GM21786 (cell line): ENCODE results near the gene ETFBKMT.

ENCODE experiments used
- ATAC-seq: cut with Tn5 transposase; IDR thresholded peaks from one replicate; pipeline ENCODE4 v1.9.1; 2021; ENCODE audit not compliant: unreplicated experiment

The ETFBKMT gene, protein sequence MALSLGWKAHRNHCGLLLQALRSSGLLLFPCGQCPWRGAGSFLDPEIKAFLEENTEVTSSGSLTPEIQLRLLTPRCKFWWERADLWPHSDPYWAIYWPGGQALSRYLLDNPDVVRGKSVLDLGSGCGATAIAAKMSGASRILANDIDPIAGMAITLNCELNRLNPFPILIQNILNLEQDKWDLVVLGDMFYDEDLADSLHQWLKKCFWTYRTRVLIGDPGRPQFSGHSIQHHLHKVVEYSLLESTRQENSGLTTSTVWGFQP

DNA sequence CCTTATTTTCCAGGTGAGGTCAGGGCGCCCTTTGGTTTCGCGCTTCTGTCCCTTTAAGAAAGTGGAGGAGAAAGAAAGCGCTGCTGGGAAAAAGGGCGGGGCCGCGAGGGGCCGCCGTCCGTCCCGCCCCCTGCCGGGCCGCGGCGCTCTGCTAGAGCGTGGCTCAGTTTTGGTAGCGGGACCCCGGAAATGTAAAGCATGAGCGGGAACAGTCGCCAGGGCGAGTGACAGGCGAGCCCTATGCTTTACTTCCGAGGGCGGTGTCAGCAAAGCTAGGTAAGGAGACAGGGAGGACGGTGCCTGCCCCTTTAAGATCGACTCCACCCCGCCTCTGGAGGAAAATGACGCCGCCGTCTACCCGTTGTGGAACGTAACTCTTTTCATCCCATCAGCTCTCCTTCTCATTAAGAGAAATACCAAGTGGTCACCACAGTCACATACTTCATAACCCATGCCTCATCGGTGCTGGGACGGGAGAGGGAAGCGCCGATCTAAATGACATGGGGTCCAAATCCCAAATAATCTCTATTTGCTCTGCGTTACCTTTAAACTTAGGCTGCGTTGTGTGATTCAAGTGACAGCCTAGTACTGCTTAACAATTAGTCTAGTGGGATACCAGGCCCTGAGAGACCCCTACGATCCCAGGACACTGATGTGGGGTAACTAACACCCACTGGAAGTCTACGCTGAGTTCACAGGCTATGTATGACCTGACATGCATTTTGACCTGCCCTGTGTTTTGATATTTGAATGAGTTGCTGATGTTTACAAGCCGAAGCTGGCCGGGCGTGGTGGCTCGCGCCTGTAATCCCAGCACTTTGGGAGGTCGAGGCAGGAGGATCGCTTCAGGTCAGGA is at the start of gene ETFBKMT:
Gene ETFBKMT, plus strand, starts transcription at position 602 of the 856 bp plus-strand sequence. CDS start 2,266 bp downstream, outside the sequence.
- peak; percentile 99 for ATAC-seq

DNA sequence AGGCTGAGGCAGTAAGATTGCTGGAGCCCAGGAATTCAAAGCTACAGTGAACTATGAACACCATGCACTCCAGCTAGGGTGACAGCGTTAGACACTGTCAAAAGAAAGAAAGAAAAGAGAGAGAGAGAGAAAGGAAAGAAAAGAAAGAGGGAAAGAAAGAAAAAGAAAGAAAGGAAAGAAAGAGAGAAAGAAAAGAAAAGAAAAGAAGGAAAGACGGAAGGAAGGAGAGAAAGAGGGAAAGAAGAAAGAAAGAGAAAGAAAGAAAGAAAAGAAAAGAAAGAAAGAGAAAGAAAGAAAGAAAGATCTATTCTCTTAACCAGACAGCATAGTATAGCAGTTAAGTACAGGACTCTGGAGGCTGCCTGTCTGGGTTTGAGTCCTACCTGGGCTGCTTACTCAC is 46.7 kb upstream of the ETFBKMT start:
- no peak for ATAC-seq

DNA sequence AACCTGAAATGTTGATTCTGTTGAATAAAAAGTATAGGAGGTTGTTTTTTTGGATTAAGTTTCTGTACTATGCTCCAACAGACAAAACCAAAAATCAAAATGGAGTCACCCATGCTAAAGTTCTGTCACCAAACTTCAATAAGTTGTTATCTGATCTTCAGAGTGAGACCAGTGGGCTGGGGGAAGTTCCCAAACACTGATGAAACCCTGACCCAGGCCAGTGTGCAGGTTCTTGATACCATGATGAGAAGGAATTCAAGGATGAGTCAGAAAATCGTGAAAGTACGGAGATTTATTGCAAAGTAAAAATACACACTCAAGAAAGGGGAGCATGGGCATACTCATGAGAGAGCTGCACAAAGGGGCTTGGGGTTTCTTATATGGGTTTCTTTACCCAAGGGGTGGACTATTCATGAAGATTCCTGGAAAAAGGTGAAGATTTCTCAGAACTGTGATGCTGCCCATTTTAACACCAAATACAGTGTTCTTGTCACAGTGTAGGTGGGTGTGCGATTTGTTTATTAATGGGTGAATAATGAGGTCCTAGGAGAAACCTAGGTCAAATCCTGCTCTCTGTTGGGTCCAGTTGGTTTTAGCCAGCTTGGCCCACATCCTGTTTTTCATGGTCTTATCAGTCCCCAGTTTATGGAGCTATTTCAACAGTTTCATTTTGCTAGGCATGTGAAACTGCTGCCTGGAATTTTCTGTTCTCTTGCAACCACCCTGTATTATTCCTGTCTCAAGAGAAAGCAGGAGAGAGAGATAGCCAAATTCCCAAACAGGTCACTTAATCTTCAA is 41.1 kb upstream of the ETFBKMT start:
- ATAC-seq: no peak

DNA sequence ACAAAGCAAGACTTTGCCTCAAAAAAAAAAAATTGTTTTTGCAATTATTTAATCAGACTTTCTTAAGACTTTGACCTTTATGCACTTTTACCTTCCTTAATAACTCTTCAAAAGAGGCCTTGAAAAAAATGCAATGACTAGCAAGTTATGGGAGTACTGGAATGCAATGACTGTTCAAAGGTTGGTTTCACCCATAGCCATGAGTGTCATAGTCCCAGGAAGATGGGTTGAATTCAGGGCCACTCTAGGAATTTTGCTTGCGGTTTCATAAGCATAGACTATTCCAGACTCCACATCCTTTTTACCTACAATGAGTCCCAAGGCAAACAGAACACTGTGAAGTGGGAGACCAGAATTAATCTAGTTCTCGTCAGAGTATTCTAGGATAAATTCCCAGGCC is 39.2 kb upstream of the ETFBKMT start:
- ATAC-seq: no peak

DNA sequence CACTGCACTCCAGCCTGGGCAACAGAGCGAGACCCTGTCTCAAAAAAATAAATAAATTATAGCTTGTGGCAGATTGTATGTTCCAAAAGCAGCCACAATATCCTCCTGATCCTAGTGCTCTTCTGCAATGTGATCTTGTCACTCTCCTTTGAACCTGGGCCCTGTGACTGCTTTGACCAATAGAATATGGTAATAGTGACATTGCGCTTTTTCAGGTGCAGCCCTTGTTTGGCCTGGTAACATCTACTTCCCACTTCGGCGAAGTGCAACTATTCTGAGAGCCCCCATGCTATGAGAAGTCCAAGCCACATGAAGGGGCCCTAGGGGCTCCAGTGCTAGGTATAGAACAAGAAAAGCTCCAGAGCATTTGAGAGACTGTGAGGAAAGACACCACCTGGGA is 37.5 kb upstream of the ETFBKMT start:
- ATAC-seq: no peak

DNA sequence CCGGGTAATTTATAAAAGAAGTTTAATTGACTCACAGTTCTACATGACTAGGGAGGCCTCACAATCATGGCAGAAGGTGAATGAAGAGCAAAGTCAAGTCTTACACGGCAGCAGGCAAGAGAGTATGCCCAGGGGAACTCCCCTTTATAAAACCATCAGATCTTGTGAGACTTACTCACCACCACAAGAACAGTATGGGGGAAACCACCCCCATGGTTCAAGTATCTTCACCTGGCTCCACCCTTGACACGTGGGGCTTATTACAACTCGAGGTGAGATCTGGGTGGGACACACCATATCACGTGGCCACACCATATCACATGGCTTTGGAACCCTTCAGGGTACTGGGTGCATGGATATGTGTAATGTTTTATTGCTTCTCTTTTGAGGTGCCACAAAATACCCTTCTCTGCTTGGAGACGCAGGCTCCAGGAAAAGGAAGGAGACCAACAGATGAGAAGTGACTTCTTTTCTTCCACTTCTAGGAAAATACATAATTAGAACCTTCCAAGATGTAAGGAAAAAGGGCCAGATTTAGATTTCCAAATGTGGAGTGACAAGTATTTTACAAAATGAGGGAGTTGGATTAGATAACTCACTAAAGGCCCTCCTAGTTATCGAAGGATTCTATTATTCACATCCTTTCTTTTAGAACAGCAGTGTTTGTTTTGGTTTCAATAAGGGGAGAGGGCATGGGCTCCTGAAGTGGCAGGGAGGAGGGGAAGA is 33.1 kb upstream of the ETFBKMT start:
- ATAC-seq: no peak

DNA sequence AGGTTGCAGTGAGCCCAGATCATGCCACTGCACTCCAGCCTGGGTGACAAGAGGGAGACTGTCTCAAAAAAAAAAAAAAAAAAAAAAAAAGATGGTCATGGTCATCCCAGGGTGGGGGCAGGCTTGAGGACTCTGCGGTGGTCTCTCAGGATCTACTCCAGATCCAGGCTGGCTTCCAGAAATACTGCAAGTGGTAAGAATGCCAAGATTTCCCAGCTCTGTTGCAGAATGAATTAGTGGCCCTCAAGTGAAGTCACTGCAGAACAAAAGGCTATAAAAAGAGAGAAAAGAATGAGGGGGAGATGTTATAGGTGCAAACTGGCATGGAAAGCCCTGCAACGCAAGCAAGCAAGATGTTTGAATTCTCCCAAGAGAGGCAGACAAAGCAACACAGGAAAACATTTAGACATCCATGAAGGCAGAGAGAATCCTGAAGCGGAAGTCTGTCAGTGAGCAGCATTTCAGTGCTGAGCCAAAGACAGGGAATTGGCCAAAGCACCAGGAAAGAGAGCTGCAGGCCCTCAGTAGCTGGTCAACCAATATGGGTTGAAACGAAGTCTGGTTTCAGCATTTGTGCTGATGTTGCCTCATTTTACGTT is 31.9 kb upstream of the ETFBKMT start:
- no peak for ATAC-seq

DNA sequence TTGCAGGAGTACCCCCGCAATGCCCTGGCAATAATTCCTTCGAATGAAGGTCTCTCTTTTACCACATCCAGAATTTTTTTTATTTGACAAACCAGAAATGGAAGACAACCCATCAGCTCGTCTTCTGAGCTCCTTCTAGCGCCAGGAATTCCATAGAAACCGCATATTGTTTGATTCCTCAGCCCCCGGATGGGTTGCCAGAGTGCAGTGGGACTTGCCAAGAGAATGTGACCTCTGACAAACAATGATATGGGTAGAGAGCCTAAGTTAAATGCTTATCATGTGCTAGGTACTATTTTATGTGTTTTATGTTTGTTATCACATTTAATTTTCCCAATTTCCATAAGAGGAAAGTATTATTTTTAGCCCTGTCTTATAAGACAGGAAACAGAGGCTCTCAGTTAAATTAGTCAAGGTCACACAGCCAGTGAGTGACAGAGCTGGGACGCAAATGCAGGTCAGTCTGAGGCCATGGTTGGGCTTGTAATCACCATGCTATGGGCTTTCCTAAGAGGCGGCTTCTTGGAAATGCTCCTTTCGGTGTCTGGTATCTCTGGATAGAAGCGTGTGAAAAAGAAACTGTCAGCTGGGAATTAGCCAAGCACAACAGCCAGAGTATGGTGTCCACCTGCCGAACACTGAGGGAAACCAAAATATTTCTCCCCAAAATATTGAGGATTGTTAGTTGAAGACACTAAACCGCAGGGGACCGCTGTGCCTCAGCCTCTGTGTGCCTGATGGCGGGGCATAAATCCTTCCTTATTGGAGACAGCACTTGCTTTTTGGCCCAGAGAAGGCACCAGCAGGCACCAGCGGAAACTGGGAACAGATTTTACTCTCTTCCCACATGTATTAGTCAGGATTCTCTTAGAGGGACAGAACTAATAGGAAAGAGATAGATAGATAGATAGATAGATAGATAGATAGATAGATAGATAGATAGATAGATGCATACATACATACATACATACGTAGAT is 29.4 kb upstream of the ETFBKMT start:
- no peak for ATAC-seq

DNA sequence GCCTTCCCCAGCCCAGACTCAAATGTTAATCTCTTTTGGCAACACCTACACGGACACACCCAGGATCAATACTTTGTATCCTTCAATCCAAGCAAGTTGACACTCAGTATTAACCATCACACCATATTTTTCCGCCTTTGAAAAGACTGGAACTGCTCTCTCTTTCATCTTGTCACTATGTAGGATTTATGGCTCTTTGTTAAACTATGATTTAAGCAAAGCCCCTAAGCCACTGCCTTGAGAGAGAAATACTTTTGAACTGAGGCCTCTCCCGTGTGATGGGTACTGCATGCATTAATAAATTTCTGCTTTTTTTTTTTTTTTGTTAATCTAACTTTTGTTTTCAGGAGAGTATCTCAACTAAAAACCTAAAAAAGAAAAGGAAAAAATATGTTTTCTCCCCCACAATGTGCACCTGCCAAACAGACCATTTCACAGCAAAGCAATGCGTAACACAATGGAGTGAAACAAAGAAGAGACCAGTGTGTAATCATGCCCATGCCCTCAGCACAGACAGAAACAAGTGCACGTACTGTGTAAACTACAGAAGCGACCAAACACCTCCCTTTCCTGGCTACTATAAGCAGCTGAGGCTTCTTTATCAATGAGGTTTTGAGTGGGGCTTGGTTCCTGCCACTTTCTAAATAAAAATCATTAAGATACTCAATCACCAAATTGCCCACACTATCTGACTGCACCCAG is 28.3 kb upstream of the ETFBKMT start:
- no peak for ATAC-seq

DNA sequence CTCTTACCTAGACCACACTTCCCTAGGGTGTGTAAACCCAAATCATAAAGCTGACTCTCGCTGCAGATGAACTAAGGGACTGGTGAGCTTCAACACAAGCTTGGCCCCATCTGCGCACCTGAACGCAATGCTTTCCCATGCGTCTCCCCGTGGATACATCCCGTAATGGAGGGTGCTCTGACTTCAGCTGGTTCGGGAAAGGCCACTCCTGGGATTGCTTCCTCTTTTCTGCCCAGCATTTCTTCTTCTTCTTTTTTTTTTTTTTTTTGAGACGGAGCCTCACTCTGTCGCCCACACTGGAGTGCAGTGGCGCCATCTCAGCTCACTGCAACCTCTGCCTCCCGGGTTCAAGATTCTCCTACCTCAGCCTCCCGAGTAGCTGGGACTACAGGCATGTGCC is 27.7 kb upstream of the ETFBKMT start:
- ATAC-seq: no peak

DNA sequence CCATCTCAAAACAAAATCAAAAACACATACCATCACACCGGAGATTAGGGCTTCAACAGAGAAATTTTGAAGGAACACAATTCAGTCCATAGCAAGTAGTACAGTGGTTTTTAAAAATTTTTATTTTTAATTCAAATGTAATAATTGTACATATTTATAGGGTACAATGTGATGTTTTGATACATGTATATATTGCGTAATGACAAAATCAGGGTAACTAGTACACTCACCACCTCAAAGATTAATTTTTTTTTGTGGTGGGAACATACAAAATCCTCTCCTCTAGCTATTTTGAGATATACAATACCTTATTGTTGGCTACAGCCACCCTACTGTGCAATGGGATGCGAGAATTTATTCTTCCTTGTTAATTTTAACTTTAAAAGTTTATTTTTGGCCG is 26.0 kb upstream of the ETFBKMT start:
- no peak for ATAC-seq

DNA sequence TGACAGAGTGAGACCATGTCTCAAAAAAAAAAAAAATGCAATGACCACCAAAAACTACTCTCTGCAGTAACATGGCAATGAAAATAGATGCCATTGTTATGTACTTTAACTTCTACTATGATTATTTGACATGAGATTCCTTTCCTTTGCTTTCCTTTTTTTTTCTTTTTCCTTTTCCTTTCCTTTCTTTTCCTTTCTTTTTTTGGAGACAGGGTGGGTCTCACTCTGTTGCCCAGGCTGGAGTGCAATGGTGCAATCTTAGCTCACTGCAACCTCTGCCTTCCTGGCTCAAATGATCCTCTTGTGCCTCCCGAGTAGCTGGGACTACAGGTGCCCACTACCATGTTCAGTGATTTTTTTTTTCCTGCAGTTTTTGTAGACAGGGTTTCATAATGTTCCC is 24.9 kb upstream of the ETFBKMT start:
- ATAC-seq: no peak

DNA sequence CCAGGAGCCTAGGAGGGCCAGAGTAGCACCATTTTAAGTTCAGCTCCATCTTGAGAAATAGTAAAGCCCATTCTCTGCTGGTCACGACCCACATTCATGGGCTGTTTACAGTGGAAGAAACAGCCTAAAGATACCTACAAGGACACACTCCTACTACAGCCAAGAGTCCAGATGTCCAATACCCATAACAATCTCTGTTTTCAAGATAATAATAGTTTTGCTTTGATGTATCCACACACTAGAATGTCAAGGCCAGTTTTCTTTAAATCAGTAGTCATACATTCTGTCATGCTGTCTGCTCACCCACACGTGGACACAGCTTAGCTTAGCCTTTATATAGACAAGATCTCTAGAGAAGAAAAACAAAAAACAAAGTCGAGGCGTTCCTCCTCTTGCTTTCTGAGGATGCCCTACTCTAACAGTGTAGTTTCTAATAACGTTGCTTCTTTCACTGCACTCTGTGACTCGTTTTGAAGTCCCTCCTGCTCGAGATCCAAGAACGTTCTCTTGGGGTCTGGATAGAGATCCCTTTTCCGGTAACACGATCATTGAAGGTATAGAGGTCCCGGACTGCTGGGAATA is 17.9 kb upstream of the ETFBKMT start:
- ATAC-seq: no peak

DNA sequence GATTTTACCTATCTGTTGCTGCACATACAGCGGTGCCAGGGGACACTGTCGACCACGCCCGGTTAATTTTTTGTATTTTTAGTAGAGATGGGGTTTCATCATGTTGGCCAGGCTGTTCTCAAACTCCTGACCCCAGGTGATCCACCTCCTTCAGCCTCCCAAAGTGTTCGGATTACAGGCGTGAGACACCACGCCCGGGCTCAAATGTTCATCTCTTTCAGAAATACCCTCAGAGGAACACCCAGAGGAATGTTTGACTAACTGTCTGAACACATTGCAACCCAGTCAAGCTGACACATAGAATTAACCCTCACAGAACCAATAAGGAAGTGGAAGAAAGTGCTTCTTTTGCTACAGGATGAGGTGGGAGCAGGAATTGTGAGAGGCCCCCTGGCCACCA is 15.0 kb upstream of the ETFBKMT start:
- ATAC-seq: no peak

DNA sequence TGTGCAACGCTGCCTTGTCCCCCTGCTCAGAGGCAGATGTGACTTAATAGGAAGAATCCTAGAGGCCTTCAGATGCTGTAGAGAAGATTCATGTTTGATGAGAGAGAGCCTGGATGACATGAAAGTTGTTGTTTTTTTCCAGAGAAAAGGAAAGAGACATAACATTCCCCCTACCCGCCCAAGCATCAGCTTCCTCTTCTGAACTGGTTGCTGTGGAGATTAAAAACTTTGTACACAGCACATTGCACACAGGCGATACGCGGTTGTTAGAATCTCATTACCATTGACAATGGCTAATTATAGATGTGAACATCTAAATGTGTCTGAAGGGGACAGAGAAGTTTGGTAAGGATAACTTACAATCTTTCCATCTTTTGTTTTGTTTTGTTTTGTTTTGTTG is 13.6 kb upstream of the ETFBKMT start:
- no peak for ATAC-seq

DNA sequence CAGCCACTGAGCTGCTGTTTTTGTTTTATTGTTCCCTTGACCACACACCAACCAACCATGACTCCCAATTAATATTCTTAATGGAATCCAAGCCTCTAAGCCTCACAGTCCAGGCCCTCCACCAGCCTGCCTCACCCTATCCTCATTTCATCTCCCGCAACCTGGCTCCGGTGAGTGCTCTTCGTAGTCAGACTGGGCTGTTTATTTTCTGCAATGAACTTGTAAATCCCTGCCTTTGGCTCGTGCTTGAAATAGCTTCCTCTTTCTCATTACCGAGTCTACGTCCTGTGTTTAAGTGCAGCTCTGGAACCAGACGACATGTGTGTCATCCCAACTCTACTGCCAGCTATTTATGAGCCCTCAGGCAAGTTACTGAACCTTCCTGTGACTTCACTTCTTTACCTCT is 12.4 kb upstream of the ETFBKMT start:
- ATAC-seq: no peak

DNA sequence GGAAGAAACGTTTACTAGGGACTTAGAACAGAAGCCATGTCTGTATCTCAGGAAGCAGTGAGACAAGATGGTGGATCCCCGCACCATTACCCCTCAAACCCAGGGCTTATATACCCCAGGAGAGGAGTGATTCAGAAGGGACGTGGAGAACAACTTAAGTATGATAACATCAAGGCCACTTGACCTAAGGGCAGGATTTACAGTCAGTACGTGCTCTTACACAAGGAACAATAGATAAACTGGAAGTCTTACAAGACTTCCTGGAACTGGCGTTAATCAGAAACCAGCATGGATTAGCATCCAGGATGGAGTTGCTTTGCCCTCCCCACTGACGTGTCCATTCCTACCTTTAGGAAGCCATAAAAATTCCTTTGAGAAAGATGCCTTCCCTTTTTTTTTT is 8.6 kb upstream of the ETFBKMT start:
- no peak for ATAC-seq

DNA sequence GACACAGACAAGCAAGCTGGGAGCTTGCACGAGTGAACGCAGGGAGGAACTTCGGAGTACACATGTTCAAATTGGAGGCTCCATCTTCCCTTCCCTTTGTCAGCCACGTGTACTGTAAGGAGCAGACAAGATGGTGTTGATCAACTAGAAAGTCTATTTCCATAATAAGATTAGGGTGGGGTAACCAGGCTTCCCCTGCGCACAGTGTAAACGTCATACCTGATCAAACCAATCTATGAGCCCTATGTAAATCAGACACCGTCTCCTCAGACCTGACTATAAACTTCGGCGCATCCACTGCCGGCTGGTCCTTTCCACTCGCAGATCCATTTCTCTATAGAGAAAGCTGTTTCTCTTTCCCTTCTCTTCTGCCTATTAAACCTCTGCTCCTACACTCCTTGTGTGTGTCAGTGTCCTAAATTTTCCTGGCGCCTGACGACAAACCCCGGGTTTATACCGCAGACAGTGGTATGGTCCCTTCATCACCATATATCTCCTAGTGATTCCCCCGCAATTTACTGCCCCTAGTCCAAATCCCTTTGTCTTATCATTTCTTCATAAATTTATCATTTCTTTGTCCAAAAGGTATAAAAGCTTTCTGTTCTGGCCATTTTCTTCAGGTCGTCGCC is 7.5 kb upstream of the ETFBKMT start:
- no peak for ATAC-seq
